ENCODE data around the gene ZNF260. TPM values are rescaled to one million over a fixed set of nuclear protein-coding genes. Genes with fewer than 3 reads are reported as not detected.
A peak's percentile ranks its signal among the peaks of the same experiment; 100 is the strongest.

Gene ZNF260
- 1 to 10 TPM; 5.2 to 9.6 TPM for total RNA-seq

DNA sequence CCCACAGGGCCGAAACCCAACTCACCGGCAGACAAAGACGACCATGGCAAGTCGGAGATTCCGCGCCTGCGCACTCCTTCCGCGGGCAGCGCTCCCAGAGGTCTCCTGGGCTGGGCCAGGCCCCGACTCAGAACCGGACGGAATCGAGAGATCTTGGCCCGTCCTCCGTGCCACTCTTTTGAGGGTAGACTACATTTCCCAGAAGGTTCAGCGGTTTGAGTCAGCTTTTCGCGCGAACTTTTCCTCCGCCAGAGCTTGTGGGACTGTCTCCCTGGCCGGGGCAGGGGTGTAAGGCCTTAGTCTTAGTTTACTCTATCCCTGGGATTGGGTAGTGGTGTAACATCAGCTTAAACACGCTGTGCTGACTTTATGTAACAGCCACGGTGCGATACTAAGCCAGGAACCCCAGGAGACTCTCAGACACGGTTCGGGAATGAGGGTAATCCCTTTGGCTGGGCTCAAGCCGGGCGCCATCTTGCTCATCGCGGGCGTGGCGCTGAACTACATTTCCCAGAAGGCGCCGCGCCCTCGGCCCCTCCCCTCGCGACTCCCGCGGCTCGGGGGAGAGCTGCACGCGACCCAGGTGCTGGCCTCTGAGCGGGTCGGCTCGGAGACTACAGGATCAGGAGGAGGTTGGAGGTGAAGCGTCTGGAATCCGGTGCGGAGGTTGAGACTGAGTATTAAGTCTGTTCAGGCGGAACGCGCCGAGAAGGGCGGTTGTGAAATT is at the start of gene ZNF260:
TSS of gene ZNF260 (minus strand) at position 78 of the 727 bp plus-strand sequence. CDS start 13,033 bp downstream, outside the sequence.
- Histone ChIP-seq H3K27me3 (no peaks in the 10 kb centered on the region), H3K27ac (peak within 1 kb of the TSS; percentile 94 to 95), H3K9me3 (peaks cover 10 to 56% of the 10 kb centered on the region in 2 donors), H3K36me3 (peaks cover 21% of the 10 kb centered on the region), H3K4me1 (peaks cover 0 to 18% of the 10 kb centered on the region in 2 donors), H3K4me3 (peak within 1 kb of the TSS; percentile 76 to 89)
- DNase-seq (ENCODE audit: low spot score), result peak; percentile 97
- TF ChIP-seq, protein P1, sequence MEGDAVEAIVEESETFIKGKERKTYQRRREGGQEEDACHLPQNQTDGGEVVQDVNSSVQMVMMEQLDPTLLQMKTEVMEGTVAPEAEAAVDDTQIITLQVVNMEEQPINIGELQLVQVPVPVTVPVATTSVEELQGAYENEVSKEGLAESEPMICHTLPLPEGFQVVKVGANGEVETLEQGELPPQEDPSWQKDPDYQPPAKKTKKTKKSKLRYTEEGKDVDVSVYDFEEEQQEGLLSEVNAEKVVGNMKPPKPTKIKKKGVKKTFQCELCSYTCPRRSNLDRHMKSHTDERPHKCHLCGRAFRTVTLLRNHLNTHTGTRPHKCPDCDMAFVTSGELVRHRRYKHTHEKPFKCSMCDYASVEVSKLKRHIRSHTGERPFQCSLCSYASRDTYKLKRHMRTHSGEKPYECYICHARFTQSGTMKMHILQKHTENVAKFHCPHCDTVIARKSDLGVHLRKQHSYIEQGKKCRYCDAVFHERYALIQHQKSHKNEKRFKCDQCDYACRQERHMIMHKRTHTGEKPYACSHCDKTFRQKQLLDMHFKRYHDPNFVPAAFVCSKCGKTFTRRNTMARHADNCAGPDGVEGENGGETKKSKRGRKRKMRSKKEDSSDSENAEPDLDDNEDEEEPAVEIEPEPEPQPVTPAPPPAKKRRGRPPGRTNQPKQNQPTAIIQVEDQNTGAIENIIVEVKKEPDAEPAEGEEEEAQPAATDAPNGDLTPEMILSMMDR (IDR thresholded peaks at IDR 0.05), result no peak

DNA sequence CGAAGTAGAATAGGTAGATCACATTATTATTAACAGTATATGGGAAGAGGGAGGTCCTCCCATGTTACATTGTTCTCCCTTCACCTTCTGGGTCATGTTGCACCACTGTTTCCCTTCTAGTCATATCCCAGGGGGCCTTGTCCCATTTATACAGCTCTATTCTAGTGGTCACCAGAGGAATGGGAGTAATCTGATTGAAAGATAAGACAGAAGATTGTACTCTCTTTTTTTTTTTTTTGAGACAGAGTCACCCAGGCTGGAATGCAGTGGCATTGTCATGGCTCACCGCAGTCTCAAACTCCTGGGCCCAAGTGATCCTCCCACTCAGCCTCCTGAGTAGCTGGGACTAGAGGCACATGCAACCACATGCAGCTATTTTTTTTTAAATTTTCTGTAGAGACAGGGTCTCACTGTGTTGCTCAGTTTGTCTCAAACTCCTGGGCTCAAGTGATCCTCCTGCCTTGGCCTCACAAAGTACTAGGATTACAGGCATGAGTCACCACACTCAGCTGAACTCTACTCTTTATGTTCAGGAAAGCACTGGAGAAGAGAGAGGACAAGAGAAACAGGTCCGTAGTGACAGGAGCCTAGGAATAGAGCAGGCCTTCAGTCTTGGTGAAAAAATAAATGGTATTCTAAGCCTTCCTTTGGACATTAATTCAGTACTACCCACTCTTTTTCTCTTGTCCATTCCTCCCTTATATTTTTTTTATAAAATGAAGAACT is 49.4 kb upstream of the ZNF260 start:
- peaks cover 0 to 11% of the 10 kb centered on the region in 2 donors for H3K4me1 ChIP-seq
- no peak overlapping the region for H3K4me3 ChIP-seq
- DNase-seq (ENCODE audit: low spot score), result no peak
- no peaks in the 10 kb centered on the region for H3K27me3 ChIP-seq
- H3K36me3 ChIP-seq, result peaks cover 41% of the 10 kb centered on the region
- peaks cover 0 to 36% of the 10 kb centered on the region in 2 donors for H3K9me3 ChIP-seq
- TF ChIP-seq, protein P1 (IDR thresholded peaks at IDR 0.05), result no peak
- no peak overlapping the region for H3K27ac ChIP-seq

DNA sequence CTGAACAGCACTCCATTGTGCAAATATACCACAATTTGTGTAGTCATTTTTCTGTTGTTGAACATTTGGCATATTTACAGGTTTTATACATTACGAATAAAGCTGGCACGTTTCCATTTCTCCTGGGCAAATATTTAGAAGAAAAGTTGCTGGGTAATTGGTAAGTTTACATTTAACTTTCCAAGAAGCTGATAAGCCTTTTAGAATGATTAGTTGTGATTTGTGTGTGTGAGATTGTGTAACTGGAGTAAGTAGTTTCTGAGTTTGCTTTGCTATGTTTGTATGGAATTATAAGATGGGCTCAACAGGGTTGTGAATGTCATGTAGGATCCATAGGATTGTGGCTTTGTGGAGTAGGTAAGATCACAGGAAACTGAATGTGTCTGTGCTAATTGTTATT is 46.7 kb upstream of the ZNF260 start:
- no peak for DNase-seq (ENCODE audit: low spot score)
- TF ChIP-seq, protein P1 (IDR thresholded peaks at IDR 0.05), result no peak
- Histone ChIP-seq H3K9me3 (peaks cover 0 to 10% of the 10 kb centered on the region in 2 donors), H3K27ac (no peak overlapping the region), H3K27me3 (no peaks in the 10 kb centered on the region), H3K36me3 (peaks cover 34% of the 10 kb centered on the region), H3K4me3 (no peak overlapping the region), H3K4me1 (peaks cover 0 to 18% of the 10 kb centered on the region in 2 donors)

DNA sequence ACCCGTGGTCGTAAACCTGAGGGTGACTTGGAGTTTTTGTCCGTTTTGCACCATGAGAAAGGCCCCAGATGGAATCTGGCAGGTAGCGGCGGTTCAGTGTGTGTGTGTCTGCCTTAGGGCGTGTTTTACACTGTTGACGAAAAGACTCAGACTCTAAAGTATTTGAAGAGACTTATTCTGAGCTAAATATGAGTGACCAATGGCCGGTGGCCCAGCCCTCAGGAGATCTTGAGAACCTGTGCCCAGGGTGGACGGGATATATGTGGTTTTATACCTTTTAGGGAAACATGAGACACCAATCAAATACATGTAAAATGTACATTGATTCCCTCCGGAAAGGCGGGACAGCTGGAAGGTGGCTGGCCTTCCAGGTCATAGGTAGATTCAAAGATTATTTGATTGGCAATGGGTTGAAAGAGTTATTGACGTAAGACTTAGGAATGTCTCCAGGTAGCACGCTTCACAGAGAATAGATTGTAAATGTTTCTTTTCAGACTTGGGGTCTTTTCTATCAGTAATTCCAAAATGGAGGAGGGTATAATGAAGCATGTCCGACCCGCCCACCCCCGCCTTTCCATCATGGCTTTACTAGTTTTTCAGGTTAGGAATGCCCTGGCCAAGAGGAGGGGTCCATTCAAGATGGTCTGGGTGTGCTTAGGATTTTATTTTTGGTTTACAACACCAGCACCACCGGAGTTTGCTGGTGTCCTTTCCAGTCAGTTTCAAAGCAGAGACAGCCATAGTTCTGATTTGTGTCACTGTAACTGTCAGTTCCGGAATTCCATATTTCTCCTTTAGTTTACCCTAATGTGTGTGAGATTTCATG is 46.0 kb upstream of the ZNF260 start:
- H3K36me3 ChIP-seq, result peaks cover 33% of the 10 kb centered on the region
- TF ChIP-seq, protein P1 (IDR thresholded peaks at IDR 0.05), result no peak

DNA sequence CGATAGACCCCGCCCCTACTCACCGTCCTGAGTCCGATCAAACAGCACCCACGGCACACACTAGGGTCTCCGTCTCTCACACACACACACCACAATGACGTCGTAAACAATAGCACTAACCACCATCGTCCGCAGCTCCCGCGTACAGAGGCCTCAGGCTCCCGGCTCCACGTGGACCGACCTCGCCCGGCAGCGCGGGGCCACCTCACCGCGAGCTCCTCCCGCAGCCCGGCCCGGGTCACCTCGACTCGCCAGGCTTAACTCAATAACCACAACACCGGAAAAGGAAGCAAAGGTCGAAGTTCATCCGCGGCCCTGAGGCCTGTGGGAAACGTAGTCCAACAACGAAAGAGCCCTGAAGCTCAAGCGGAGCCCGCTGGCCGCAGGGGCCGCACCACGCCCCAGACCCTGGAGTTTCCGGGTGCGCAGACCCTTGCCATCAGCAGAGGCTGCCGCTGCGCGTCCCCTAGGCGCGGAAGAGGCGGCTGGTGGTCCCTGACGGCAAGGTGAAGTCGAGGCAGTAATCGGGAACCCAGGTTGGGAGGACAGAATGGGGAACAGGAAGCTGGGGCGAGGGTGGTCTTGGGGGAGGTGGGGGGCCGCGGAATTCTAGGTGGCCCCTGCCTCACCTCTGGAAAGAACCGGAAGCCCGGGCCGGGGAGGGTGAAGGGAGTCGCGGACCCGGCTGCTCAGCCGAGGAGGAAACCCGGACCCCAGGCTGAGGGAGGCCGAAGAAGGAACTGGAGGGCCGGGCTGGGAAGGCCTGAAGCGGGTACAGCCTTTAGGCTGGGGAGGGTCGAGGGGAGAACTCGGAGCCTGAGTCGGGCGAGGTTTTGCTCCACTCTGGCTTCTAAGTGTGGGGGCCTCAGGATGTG is 45.2 kb upstream of the ZNF260 start, which contains the start of gene ZNF529:
TSS of gene ZNF529 (minus strand) at position 273 of the 875 bp plus-strand sequence. CDS start 946 bp downstream, outside the sequence.
- H3K9me3 ChIP-seq, result peaks cover 0 to 18% of the 10 kb centered on the region in 2 donors
- TF ChIP-seq, protein P1 (IDR thresholded peaks at IDR 0.05), result no peak
- H3K27me3 ChIP-seq, result no peaks in the 10 kb centered on the region
- H3K4me3 ChIP-seq, result peak within 1 kb of the TSS; percentile 85 to 89
- peak; percentile 94 for DNase-seq (ENCODE audit: low spot score)
- H3K27ac ChIP-seq, result peak within 1 kb of the TSS; percentile 83 to 86
- peaks cover 33% of the 10 kb centered on the region for H3K36me3 ChIP-seq
- peaks cover 0 to 18% of the 10 kb centered on the region in 2 donors for H3K4me1 ChIP-seq

More for the DNA sequence above, 46.0 kb upstream of the ZNF260 start:
- H3K4me3 ChIP-seq, result peak overlapping the region; percentile 85 to 89
- peak overlapping the region; percentile 83 to 86 for H3K27ac ChIP-seq
- peaks cover 0 to 9% of the 10 kb centered on the region in 2 donors for H3K9me3 ChIP-seq
- no peak for DNase-seq (ENCODE audit: low spot score)
- no peaks in the 10 kb centered on the region for H3K27me3 ChIP-seq
- H3K4me1 ChIP-seq, result peaks cover 0 to 18% of the 10 kb centered on the region in 2 donors
